ENCODE data around the gene PGP.

- TF ChIP-seq CTCF (IDR thresholded peaks at IDR 0.05; ENCODE audit: low read length) (no peak), EZH2 (optimal IDR thresholded peaks at IDR 0.05; ENCODE audit: low read depth, low read length) (no peak)
Observed at GRCh38 chr16:2190659-2191445, 23.8 kb downstream of the PGP start.

Measured in MM.1S (cell line).